ENCODE measurements around the gene MGARP. TPM values are rescaled to one million over a fixed set of nuclear protein-coding genes. Genes with fewer than 3 reads are reported as not detected.
"Not testable (repeated sequence)": the region's sequence is repeated elsewhere in the genome, so short reads cannot be mapped to it uniquely, and the experiment has no call there.

MGARP gene
- total RNA-seq, 2 experiments from 2014 or later, result 0.26 TPM; not detected in 1

GRCh38 chr4:139266583-139267257, 13.3 kb downstream of the MGARP start:
- Mint-ChIP-seq H3K4me3 (peak overlapping the region; percentile 61), H3K27me3 (ENCODE audit: low read depth) (peaks cover 10% of the 10 kb centered on the region), H3K9me3 (ENCODE audit: insufficient read depth) (no peaks in the 10 kb centered on the region), H3K36me3 (ENCODE audit: low read depth) (no peaks in the 10 kb centered on the region), H3K4me1 (ENCODE audit: low read depth) (peaks cover 26% of the 10 kb centered on the region), H3K27ac (peak overlapping the region; percentile 55)
- peak; percentile 99 for ATAC-seq
- ChIA-PET POLR2A (interaction anchor here (0.7 to 1.5 kb wide), 6 partner anchors 29 to 252 kb away, joined by 3 to 8 read pairs (median 4); partner anchors contain the start of genes ELF2, NAA15 and NDUFC1), CTCF (interaction anchor here (0.7 to 2.5 kb wide), 10 partner anchors 13 to 256 kb away, joined by 3 to 25 read pairs (median 3); partner anchors contain the start of gene MGARP)
- DNase-seq, result peak; percentile 86

- H3K27me3 Mint-ChIP-seq (ENCODE audit: low read depth), result peaks cover 10% of the 10 kb centered on the region
- CTCF ChIA-PET, result interaction anchor here (0.8 to 2.5 kb wide), 11 partner anchors 14 to 256 kb away, joined by 3 to 25 read pairs (median 3); partner anchors contain the start of gene MGARP
- peaks cover 26% of the 10 kb centered on the region for H3K4me1 Mint-ChIP-seq (ENCODE audit: low read depth)
- ATAC-seq (no peak), DNase-seq (no peak)
- peak overlapping the region; percentile 55 for H3K27ac Mint-ChIP-seq
- POLR2A ChIA-PET, result interaction anchor here (0.7 to 1.4 kb wide), 5 partner anchors 29 to 252 kb away, joined by 3 to 8 read pairs (median 4); partner anchors contain the start of genes ELF2, NAA15 and NDUFC1
- no peaks in the 10 kb centered on the region for H3K36me3 Mint-ChIP-seq (ENCODE audit: low read depth)
- H3K4me3 Mint-ChIP-seq, result peak overlapping the region; percentile 61
- H3K9me3 Mint-ChIP-seq (ENCODE audit: insufficient read depth), result no peaks in the 10 kb centered on the region
Measured at GRCh38 chr4:139266208-139266582, 13.8 kb downstream of the MGARP start.

GRCh38 chr4:139265654-139266053, 14.4 kb downstream of the MGARP start:
- Mint-ChIP-seq H3K27ac (no peak overlapping the region), H3K4me1 (ENCODE audit: low read depth) (peaks cover 26% of the 10 kb centered on the region), H3K9me3 (ENCODE audit: insufficient read depth) (no peaks in the 10 kb centered on the region), H3K27me3 (ENCODE audit: low read depth) (peaks cover 10% of the 10 kb centered on the region), H3K36me3 (ENCODE audit: low read depth) (no peaks in the 10 kb centered on the region), H3K4me3 (no peak overlapping the region)
- DNase-seq (no peak), ATAC-seq (no peak)
- ChIA-PET POLR2A (interaction anchor here (0.8 to 1.4 kb wide), 3 partner anchors 35 to 89 kb away, joined by 3 to 8 read pairs (median 4); partner anchors contain the start of genes ELF2, NAA15 and NDUFC1), CTCF (interaction anchor here (0.8 to 2.5 kb wide), 9 partner anchors 13 to 251 kb away, joined by 3 to 25 read pairs (median 3); partner anchors contain the start of gene MGARP)

GRCh38 chr4:139256349-139256748, 23.7 kb downstream of the MGARP start:
- Mint-ChIP-seq H3K27ac (no peak overlapping the region), H3K36me3 (ENCODE audit: low read depth) (no peaks in the 10 kb centered on the region), H3K4me1 (ENCODE audit: low read depth) (no peaks in the 10 kb centered on the region), H3K9me3 (ENCODE audit: insufficient read depth) (no peaks in the 10 kb centered on the region), H3K4me3 (no peak overlapping the region), H3K27me3 (ENCODE audit: low read depth) (peaks cover 8% of the 10 kb centered on the region)
- ChIA-PET CTCF (no interaction called here), POLR2A (no interaction called here)
- ATAC-seq (no peak), DNase-seq (no peak)

- H3K4me1 Mint-ChIP-seq (ENCODE audit: low read depth); H3K9me3 Mint-ChIP-seq (ENCODE audit: insufficient read depth); H3K36me3 Mint-ChIP-seq (ENCODE audit: low read depth); H3K27me3 Mint-ChIP-seq (ENCODE audit: low read depth); ATAC-seq; CTCF ChIA-PET; H3K27ac Mint-ChIP-seq; DNase-seq; H3K4me3 Mint-ChIP-seq; POLR2A ChIA-PET: not testable (repeated sequence)
Measured at GRCh38 chr4:139255581-139255980, 24.4 kb downstream of the MGARP start.

GRCh38 chr4:139253713-139254112, 26.3 kb downstream of the MGARP start:
- ChIA-PET POLR2A (no interaction called here), CTCF (interaction anchor here (1.4 kb wide), 1 partner anchor 43 kb away, joined by 4 read pairs; no protein-coding TSS in a partner anchor)
- Mint-ChIP-seq H3K4me1 (ENCODE audit: low read depth) (no peaks in the 10 kb centered on the region), H3K27ac (no peak overlapping the region), H3K27me3 (ENCODE audit: low read depth) (peaks cover 6% of the 10 kb centered on the region), H3K9me3 (ENCODE audit: insufficient read depth) (no peaks in the 10 kb centered on the region), H3K4me3 (no peak overlapping the region), H3K36me3 (ENCODE audit: low read depth) (no peaks in the 10 kb centered on the region)
- DNase-seq (no peak), ATAC-seq (no peak)

- no peak for ATAC-seq
- POLR2A ChIA-PET, result no interaction called here
- Mint-ChIP-seq H3K4me1 (ENCODE audit: low read depth) (no peaks in the 10 kb centered on the region), H3K27ac (no peak overlapping the region), H3K27me3 (ENCODE audit: low read depth) (peaks cover 6% of the 10 kb centered on the region), H3K4me3 (no peak overlapping the region), H3K9me3 (ENCODE audit: insufficient read depth) (no peaks in the 10 kb centered on the region), H3K36me3 (ENCODE audit: low read depth) (no peaks in the 10 kb centered on the region)
- DNase-seq, result no peak
- CTCF ChIA-PET, result no interaction called here
Measured at GRCh38 chr4:139253046-139253445, 27.0 kb downstream of the MGARP start.

- DNase-seq (no peak), ATAC-seq (no peak)
- ChIA-PET CTCF (interaction anchor here (1.6 kb wide), 1 partner anchor 48 kb away, joined by 5 read pairs; no protein-coding TSS in a partner anchor), POLR2A (no interaction called here)
- Mint-ChIP-seq H3K36me3 (ENCODE audit: low read depth) (no peaks in the 10 kb centered on the region), H3K9me3 (ENCODE audit: insufficient read depth) (no peaks in the 10 kb centered on the region), H3K4me3 (no peak overlapping the region), H3K27me3 (ENCODE audit: low read depth) (no peaks in the 10 kb centered on the region), H3K4me1 (ENCODE audit: low read depth) (no peaks in the 10 kb centered on the region), H3K27ac (no peak overlapping the region)
Measured at GRCh38 chr4:139247700-139248238, 32.3 kb downstream of the MGARP start.

- Mint-ChIP-seq H3K4me3 (no peak overlapping the region), H3K36me3 (ENCODE audit: low read depth) (no peaks in the 10 kb centered on the region), H3K27me3 (ENCODE audit: low read depth) (no peaks in the 10 kb centered on the region), H3K9me3 (ENCODE audit: insufficient read depth) (no peaks in the 10 kb centered on the region), H3K4me1 (ENCODE audit: low read depth) (no peaks in the 10 kb centered on the region), H3K27ac (no peak overlapping the region)
- DNase-seq (no peak), ATAC-seq (no peak)
- CTCF ChIA-PET, result interaction anchor here (1.5 kb wide), 1 partner anchor 49 kb away, joined by 4 read pairs; no protein-coding TSS in a partner anchor
- POLR2A ChIA-PET, result no interaction called here
Measured at GRCh38 chr4:139247241-139247640, 32.8 kb downstream of the MGARP start.

GRCh38 chr4:139246166-139246565, 33.9 kb downstream of the MGARP start:
- Mint-ChIP-seq H3K4me1 (ENCODE audit: low read depth) (no peaks in the 10 kb centered on the region), H3K4me3 (no peak overlapping the region), H3K9me3 (ENCODE audit: insufficient read depth) (no peaks in the 10 kb centered on the region), H3K27ac (no peak overlapping the region), H3K36me3 (ENCODE audit: low read depth) (no peaks in the 10 kb centered on the region), H3K27me3 (ENCODE audit: low read depth) (no peaks in the 10 kb centered on the region)
- DNase-seq, result no peak
- no peak for ATAC-seq
- POLR2A ChIA-PET, result no interaction called here
- CTCF ChIA-PET, result interaction anchor here (1.5 kb wide), 1 partner anchor 50 kb away, joined by 4 read pairs; no protein-coding TSS in a partner anchor

GRCh38 chr4:139245590-139245989, 34.4 kb downstream of the MGARP start:
- H3K36me3 Mint-ChIP-seq (ENCODE audit: low read depth), result no peaks in the 10 kb centered on the region

More at GRCh38 chr4:139245590-139245989, 34.4 kb downstream of the MGARP start:
- no peak for ATAC-seq
- Mint-ChIP-seq H3K4me3 (no peak overlapping the region), H3K27ac (no peak overlapping the region), H3K9me3 (ENCODE audit: insufficient read depth) (no peaks in the 10 kb centered on the region), H3K4me1 (ENCODE audit: low read depth) (no peaks in the 10 kb centered on the region), H3K27me3 (ENCODE audit: low read depth) (no peaks in the 10 kb centered on the region)
- no peak for DNase-seq
- POLR2A ChIA-PET, result no interaction called here
- CTCF ChIA-PET, result no interaction called here

All from activated CD8-positive, alpha-beta T cell treated with anti-CD3 and anti-CD28 coated beads, Interleukin-2, amount 10 ng/mL, durations not matched to agents 7 days and 5 days (primary cell).